ENCODE results near the gene TBC1D23. TPM values are rescaled to one million over a fixed set of nuclear protein-coding genes. Genes with fewer than 3 reads are reported as not detected.

Gene TBC1D23
- total and polyA plus RNA-seq, 9 of the 15 experiments (the other 6 are each of a cell fraction or from before 2014, with no cell fraction given): 23.4 to 85.8 (median 43.7) TPM

DNA sequence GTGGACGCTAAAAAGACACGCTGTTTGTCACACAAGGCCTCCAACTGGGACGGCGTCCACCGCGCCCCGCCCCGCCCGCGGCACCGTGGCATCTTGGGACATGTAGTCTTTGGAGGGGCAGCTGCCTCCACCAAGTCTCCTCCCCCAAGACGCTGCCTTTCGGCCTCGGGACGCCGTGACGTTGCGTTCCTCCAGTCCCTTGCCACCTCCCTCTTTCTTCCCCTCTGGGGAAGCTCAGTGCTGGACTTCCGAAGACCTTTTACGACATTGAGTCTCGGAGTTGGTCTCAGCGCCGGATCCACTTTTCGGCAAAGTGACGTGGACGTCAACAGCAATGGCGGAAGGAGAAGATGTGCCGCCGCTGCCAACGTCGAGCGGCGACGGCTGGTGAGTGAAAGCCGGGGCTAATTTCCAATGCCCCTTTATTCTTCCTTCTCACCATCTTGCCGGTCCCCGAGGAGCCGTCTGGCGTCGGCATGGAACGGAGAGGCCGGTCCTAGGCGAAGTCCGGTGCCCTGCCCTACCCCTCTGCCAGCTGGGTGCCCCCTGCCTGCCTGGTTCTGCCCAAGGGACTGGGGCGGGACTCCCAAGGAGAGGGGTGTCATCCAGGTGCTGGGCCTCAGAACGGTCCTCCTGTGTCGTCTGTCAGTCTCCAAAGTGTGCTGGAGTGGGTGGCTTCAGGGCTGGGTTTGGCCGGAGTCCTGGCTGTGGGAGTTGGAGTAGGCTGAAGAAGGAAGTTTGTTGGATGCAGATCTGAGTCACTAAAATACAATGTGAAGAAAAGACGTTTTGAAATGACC is at the start of gene TBC1D23 (continued):
- 0 out of 2 replicates have a peak, but pooled peaks have one; percentile 24 for TF ChIP-seq E2F3 (CRISPR knock-in tag; IDR thresholded peaks at IDR 0.05)
- TF ChIP-seq SIX5 (IDR thresholded peaks at IDR 0.05; ENCODE audit: borderline replicate concordance in 1 of 2, insufficient read depth in 1 of 2, low read depth in 1 of 2, low read length in 2 of 2): peak; percentile 48 to 62; a peak in 3 of 4 replicates
- TF ChIP-seq, protein P1, sequence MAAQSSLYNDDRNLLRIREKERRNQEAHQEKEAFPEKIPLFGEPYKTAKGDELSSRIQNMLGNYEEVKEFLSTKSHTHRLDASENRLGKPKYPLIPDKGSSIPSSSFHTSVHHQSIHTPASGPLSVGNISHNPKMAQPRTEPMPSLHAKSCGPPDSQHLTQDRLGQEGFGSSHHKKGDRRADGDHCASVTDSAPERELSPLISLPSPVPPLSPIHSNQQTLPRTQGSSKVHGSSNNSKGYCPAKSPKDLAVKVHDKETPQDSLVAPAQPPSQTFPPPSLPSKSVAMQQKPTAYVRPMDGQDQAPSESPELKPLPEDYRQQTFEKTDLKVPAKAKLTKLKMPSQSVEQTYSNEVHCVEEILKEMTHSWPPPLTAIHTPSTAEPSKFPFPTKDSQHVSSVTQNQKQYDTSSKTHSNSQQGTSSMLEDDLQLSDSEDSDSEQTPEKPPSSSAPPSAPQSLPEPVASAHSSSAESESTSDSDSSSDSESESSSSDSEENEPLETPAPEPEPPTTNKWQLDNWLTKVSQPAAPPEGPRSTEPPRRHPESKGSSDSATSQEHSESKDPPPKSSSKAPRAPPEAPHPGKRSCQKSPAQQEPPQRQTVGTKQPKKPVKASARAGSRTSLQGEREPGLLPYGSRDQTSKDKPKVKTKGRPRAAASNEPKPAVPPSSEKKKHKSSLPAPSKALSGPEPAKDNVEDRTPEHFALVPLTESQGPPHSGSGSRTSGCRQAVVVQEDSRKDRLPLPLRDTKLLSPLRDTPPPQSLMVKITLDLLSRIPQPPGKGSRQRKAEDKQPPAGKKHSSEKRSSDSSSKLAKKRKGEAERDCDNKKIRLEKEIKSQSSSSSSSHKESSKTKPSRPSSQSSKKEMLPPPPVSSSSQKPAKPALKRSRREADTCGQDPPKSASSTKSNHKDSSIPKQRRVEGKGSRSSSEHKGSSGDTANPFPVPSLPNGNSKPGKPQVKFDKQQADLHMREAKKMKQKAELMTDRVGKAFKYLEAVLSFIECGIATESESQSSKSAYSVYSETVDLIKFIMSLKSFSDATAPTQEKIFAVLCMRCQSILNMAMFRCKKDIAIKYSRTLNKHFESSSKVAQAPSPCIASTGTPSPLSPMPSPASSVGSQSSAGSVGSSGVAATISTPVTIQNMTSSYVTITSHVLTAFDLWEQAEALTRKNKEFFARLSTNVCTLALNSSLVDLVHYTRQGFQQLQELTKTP (IDR thresholded peaks at IDR 0.05; ENCODE audit: low read depth in 1 of 2, partially characterized antibody in 2 of 2): peak in 1 of 2 experiments; percentile 76
- TF ChIP-seq, protein P2, sequence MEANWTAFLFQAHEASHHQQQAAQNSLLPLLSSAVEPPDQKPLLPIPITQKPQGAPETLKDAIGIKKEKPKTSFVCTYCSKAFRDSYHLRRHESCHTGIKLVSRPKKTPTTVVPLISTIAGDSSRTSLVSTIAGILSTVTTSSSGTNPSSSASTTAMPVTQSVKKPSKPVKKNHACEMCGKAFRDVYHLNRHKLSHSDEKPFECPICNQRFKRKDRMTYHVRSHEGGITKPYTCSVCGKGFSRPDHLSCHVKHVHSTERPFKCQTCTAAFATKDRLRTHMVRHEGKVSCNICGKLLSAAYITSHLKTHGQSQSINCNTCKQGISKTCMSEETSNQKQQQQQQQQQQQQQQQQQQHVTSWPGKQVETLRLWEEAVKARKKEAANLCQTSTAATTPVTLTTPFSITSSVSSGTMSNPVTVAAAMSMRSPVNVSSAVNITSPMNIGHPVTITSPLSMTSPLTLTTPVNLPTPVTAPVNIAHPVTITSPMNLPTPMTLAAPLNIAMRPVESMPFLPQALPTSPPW (CRISPR knock-in tag; IDR thresholded peaks at IDR 0.05): peak; percentile 84
- TF ChIP-seq, protein P3, sequence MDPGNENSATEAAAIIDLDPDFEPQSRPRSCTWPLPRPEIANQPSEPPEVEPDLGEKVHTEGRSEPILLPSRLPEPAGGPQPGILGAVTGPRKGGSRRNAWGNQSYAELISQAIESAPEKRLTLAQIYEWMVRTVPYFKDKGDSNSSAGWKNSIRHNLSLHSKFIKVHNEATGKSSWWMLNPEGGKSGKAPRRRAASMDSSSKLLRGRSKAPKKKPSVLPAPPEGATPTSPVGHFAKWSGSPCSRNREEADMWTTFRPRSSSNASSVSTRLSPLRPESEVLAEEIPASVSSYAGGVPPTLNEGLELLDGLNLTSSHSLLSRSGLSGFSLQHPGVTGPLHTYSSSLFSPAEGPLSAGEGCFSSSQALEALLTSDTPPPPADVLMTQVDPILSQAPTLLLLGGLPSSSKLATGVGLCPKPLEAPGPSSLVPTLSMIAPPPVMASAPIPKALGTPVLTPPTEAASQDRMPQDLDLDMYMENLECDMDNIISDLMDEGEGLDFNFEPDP (CRISPR knock-in tag; IDR thresholded peaks at IDR 0.05): 0 out of 2 replicates have a peak, but pooled peaks have one; percentile 72
- TF ChIP-seq ZNF583 (CRISPR knock-in tag; IDR thresholded peaks at IDR 0.05): 0 out of 2 replicates have a peak, but pooled peaks have one; percentile 55
- TF ChIP-seq POLR2G (IDR thresholded peaks at IDR 0.05; ENCODE audit: low read depth, low read length): peak; percentile 82
- peak; percentile 78 for TF ChIP-seq SP1 (CRISPR knock-in tag; IDR thresholded peaks at IDR 0.05)
- TF ChIP-seq, protein P4, sequence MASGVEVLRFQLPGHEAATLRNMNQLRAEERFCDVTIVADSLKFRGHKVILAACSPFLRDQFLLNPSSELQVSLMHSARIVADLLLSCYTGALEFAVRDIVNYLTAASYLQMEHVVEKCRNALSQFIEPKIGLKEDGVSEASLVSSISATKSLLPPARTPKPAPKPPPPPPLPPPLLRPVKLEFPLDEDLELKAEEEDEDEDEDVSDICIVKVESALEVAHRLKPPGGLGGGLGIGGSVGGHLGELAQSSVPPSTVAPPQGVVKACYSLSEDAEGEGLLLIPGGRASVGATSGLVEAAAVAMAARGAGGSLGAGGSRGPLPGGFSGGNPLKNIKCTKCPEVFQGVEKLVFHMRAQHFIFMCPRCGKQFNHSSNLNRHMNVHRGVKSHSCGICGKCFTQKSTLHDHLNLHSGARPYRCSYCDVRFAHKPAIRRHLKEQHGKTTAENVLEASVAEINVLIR (CRISPR knock-in tag; IDR thresholded peaks at IDR 0.05): peak; percentile 73
- TF ChIP-seq TAF1 (IDR thresholded peaks at IDR 0.05; ENCODE audit: control insufficient read depth, extremely low read depth, insufficient read depth, low read length, severe bottlenecking): peak; percentile 92
- 0 out of 2 replicates have a peak, but pooled peaks have one; percentile 58 for TF ChIP-seq TCF7 (IDR thresholded peaks at IDR 0.05; ENCODE audit: borderline replicate concordance)
- TF ChIP-seq ETV5 (CRISPR knock-in tag; IDR thresholded peaks at IDR 0.05; ENCODE audit: low read depth): peak; percentile 31; the same call in 1 of the 2 replicates
- no peak for TF ChIP-seq DIDO1 (tag; IDR thresholded peaks at IDR 0.05; ENCODE audit: low read depth)
- TF ChIP-seq ZNF140 (CRISPR knock-in tag; IDR thresholded peaks at IDR 0.05): no peak
- TF ChIP-seq BRD4 (IDR thresholded peaks at IDR 0.05): no peak
- TF ChIP-seq NFIC (IDR thresholded peaks at IDR 0.05): peak; percentile 28; the same call in 1 of the 2 replicates
- TF ChIP-seq SUPT5H (IDR thresholded peaks at IDR 0.05): peak; percentile 82
- peak; percentile 86 for TF ChIP-seq CREB1 (IDR thresholded peaks at IDR 0.05)
- TF ChIP-seq CREB1 (CRISPR knock-in tag; IDR thresholded peaks at IDR 0.05): peak; percentile 89
- TF ChIP-seq BDP1 (IDR thresholded peaks at IDR 0.05; ENCODE audit: insufficient read depth, insufficient read length): no peak

All from K562 (cell line).